HTR-8/SVneo (cell line): ENCODE results near the gene SH3RF3.
"Not testable (repeated sequence)": the region's sequence is repeated elsewhere in the genome, so short reads cannot be mapped to it uniquely, and the experiment has no call there.

Experiments used
- DNase-seq: peaks from one replicate; pipeline ENCODE4 v3.0.0; 2011; ENCODE audit warnings: low spot score, mixed read lengths; ENCODE audit not compliant: insufficient read length
- FAIRE-seq: peaks from 2 replicates; lab custom pipeline; 2011; peaks lifted over from hg19 to GRCh38; lab: Jason Lieb, UNC

Gene SH3RF3

DNA sequence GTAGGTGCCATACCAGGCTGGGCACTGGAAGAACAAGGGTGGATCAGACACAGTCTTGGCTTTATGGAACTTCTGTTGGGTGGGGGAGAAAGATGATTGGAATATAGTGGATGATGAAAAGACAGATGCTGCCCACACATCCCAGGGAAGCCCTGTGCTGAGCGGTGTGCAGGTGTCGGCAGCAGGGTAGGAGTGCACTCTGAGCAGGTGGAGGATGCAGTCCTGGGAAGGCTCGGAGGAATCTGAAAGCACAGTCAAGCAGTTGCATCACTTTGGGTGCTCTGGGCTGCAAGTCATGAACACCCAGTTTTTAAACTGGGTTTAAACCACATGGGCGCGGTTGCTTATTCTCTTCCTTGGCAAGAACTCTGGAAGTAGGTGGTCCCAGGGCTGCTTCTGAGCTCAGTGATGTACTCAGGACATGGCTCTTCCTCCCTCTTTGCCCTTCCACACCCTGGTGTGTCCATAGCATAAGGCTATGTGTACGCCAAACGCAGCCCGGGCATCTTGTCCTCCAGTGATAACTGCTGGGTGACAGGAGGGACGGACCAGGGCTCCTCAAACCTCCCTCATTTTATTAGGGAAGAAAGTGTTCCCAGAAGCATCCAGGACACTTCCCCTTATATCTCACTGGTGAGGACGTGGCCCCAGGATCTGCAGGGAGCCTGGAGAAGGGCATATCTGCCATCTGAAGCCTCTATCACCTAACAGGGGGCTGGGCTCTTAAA, 84.0 kb downstream of the SH3RF3 start:
- DNase-seq (no peak), FAIRE-seq (no peak)

GRCh38 chr2:109213646-109214433, 84.8 kb downstream of the SH3RF3 start:
- FAIRE-seq (peak; percentile 80), DNase-seq (peak; percentile 78)

GRCh38 chr2:109214651-109215371, 85.8 kb downstream of the SH3RF3 start:
- peak; percentile 28 for FAIRE-seq
- no peak for DNase-seq

DNA sequence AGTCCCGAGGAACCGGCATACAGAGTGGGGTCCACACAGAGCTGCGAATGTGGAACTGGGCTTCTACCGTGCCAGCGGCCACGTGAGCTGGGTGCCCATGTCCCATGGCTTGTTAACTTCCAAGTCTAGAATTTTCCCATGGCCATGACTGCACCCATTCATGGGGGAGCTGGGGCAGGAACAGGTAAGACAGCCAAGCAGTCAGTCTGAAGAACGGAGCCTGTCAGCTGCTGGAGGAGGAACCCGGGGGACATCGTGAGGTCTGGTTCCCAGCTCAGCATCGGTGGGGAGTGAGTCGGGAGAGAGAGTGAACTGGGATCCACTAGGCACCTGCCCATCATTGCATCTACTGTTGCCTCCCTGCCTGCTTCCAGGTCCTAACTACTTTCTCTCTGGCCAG, 86.9 kb downstream of the SH3RF3 start:
- FAIRE-seq (no peak), DNase-seq (no peak)

- FAIRE-seq (no peak), DNase-seq (no peak)
Measured at GRCh38 chr2:109216332-109216731, 87.3 kb downstream of the SH3RF3 start.

- DNase-seq (no peak), FAIRE-seq (no peak)
Measured at GRCh38 chr2:109217362-109218086, 88.5 kb downstream of the SH3RF3 start.

DNA sequence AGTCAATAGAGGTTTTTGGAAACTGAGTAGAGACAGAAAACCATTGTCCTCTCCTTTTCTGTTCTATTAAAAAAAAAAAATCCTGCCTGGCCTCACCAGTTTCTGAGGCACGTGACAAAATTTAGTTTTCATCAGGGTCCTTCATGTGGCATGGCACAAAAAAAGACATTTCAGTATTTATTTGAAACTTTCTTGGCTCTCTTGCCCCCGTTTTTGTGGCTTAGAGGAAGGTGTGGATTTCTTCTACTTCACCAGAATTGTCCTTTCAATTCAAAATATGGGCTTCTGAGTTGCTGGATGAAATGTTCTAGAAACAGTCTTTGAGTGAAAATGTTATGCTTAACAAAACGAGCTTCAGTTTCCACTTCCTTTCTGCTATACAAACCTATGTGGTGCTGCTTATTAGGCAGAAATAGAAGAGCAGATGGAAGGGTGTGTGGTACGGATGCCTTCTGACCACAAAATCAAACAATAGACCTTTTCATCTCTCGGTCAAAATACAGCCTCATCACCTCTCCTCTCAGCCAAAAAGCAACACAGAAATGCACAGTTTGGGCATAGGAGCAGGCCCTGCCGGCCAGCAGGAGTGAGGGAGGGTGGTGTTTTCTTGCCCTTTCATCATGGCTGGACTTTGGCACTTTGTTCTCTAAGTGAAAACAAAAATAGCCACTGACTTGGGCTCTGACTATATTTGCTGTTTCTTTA, 89.2 kb downstream of the SH3RF3 start:
- DNase-seq (no peak), FAIRE-seq (no peak)

DNA sequence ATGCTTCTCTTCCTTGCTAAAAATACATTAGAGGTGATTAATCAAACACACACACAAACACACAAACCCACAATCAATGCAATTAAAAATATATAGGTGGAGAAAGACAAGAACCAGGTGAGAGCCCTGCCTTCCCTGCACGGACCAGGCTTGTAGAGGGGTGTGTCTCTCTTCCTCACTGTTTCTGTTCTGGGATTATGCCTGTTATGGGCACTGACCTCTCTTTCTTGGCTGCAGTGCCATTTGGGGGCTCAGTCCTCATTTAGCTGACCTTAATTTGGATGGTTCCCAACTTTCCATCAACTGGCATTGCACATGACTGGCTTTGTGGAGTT, 89.8 kb downstream of the SH3RF3 start:
- no peak for DNase-seq
- FAIRE-seq: no peak

- DNase-seq (no peak), FAIRE-seq (no peak)
Measured at GRCh38 chr2:109220860-109221259, 91.9 kb downstream of the SH3RF3 start.

GRCh38 chr2:109221316-109221715, 92.3 kb downstream of the SH3RF3 start:
- not testable (repeated sequence) for DNase-seq, FAIRE-seq

DNA sequence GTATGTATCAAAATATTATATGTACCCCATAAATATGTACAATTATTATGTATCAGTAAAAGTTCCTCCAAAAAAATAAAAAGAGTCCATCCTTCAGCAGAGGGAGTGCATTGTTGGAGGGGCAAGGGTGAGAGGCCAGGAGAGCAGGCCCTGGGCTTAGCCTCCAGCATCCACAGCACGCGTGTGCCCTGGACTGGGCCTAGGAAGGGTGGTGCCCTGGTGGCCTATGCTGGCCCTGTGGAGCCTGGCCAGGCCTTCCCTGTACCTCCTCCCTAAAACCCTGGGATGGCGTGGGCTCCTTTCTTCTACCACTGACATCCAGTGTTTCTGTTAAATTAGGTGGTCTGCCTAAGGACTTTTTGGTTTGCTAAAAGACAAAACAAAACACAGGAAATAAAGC, 93.4 kb downstream of the SH3RF3 start:
- no peak for DNase-seq
- no peak for FAIRE-seq

DNA sequence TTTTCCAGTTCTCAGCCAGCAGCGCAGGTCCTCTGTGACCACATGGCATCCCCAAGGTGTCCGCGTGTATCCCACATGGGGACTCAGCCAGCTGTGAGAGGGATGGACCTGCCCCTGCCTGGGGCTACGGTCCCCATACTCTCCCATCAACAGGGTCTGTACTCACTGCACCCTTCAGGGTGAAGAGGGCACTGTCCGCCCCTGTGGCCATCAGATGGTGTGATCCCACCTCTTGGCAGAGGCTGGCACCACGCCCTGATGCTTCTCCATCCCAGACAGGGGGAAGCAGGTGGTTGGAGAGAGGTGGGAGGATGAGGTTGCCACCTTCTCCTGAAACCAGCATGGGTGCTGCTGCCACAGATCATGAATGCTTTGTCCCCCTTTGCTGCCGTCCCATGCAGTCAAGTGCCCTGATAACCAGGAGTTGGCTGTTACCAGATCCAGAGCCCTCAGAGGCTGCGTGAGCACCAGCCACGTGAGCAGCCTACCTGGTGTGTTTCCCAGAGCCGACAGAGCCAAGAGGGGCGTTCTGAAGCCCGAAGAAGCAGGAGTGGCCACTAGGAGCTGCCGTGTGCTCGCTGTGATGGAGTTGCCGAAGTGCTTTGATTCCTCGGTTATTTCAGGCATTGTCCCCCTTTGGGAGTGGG, 93.9 kb downstream of the SH3RF3 start:
- DNase-seq (no peak), FAIRE-seq (no peak)

GRCh38 chr2:109223490-109223889, 94.5 kb downstream of the SH3RF3 start:
- no peak for DNase-seq
- no peak for FAIRE-seq

- not testable (repeated sequence) for FAIRE-seq, DNase-seq
Measured at GRCh38 chr2:109224341-109224740, 95.3 kb downstream of the SH3RF3 start.

GRCh38 chr2:109225170-109225782, 96.3 kb downstream of the SH3RF3 start:
- DNase-seq: no peak
- no peak for FAIRE-seq

DNA sequence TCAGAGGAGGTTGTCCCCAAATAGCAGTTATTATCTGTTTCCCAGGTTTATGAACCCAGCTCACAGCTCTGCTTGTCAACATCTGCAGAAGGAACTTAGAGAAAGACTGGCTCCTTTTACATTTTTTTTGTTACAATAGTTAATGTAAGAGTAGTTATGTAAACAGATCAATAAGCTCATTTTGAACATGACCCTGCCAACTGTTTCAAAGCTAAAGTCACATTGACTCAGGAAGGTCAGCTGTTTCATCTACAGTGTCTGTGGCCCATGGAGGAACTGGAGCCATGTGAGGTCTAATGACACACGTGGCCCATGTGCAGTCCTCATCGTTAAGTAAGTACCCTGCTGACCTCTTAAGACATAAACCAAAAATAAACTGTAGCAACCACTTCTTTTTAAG, 97.1 kb downstream of the SH3RF3 start:
- no peak for FAIRE-seq
- DNase-seq: no peak

- FAIRE-seq (no peak), DNase-seq (no peak)
Measured at GRCh38 chr2:109226622-109227021, 97.6 kb downstream of the SH3RF3 start.

DNA sequence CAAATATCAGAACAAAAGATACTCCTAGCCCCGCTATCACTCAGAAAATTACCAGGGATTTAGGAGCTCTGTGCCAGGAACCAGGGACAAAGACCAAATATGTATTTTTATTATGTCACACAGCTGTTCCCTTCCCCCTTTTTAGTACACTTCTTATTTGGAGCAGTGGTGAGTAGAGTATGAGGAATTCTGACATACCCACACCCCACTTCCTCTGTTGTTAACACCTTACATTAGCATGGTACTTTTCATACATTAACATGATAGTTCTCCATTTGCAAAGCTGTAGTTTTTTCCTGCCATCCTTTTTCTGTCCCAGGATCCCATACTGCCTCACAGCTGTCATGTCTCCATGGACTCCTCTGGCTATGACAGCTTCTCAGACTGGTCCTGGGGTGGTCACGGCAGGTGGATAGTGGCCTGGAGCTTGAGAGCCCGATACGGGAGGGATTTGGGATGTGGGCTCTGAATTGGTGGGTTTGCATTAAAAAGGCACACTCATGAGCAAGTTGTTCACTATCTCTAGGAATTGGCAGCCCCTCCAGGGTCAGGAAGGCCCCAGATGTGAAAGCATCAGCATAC, 100.2 kb downstream of the SH3RF3 start:
- no peak for DNase-seq
- no peak for FAIRE-seq
